Measurements from ENCODE around the gene PELI2.

DNA sequence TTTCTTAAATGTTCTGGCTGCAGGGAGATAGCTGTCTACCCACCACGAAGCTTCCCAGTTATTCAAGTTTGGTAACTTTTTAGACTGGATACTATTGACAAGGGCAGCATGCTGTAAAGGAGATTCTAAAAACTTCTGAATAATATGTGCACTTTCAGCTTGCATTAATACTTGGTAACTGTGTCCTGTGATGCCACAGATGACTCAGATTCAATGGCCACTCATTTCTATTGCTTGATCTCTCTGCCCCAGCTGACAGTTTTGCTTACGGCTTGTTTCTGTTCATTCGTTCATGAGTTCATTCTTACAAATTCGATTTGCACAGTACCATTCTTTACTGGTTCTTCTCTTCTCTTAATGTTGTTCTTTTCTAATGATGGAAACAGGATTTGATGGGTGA, 142.8 kb downstream of the PELI2 start:
- TF ChIP-seq GATA2 (IDR thresholded peaks at IDR 0.05; ENCODE audit: low read depth, low read length) (no peak), GATA3 (IDR thresholded peaks at IDR 0.05; ENCODE audit: low read depth, low read length) (no peak)

All from SH-SY5Y (cell line).